Activated T-helper 2 cell treated with anti-CD3 and anti-CD28 coated beads, Interferon-gamma antibody, Interleukin-2, Interleukin-4, amounts not matched to agents 10 μg/mL and 5 μg/mL and 100 μg/mL, durations not matched to agents 14 hours and 24 hours and 36 hours (primary cell): ENCODE results near the gene DNAH6. TPM values are rescaled to one million over a fixed set of nuclear protein-coding genes. Genes with fewer than 3 reads are reported as not detected.

Experiments used
- DNase-seq: peaks from one replicate; pipeline ENCODE4 v3.0.0; 2021; ENCODE audit warnings: low spot score
- H3K27ac Mint-ChIP-seq: one replicate; pipeline ENCODE4 v1.8.0; 2021; ENCODE audit warnings: mixed read lengths
- H3K27me3 Mint-ChIP-seq: one replicate; pipeline ENCODE4 v1.8.0; 2021; ENCODE audit warnings: low read depth, mixed read lengths
- H3K36me3 Mint-ChIP-seq: one replicate; pipeline ENCODE4 v1.8.0; 2021; ENCODE audit warnings: low read depth, mixed read lengths
- H3K4me1 Mint-ChIP-seq: one replicate; pipeline ENCODE4 v1.8.0; 2021; ENCODE audit warnings: low read depth, mixed read lengths
- H3K4me3 Mint-ChIP-seq: one replicate; pipeline ENCODE4 v1.8.0; 2021; ENCODE audit warnings: low read depth, mild to moderate bottlenecking, moderate library complexity, mixed read lengths
- H3K9me3 Mint-ChIP-seq: one replicate; pipeline ENCODE4 v1.8.0; 2021; ENCODE audit warnings: mixed read lengths
- intact Hi-C: fragments of 100-400 bp; cut with micrococcal nuclease; formaldehyde crosslinking; loops from one replicate; pipeline ENCODE4 v1.15.1; 2023
- total RNA-seq: library from RNA; stranded (reverse); gene quantifications from 2 replicates; pipeline ENCODE4 v1.2.3, GENCODE V29; 2022

The DNAH6 gene
- total RNA-seq, 1 donor from 2014 or later, result 0.14 TPM

- Mint-ChIP-seq H3K4me1 (peaks cover 6% of the 10 kb centered on the region), H3K9me3 (peaks cover 14% of the 10 kb centered on the region), H3K27ac (no peak overlapping the region), H3K27me3 (peaks cover 21% of the 10 kb centered on the region), H3K36me3 (no peaks in the 10 kb centered on the region), H3K4me3 (no peak overlapping the region)
- intact Hi-C loops, result no loop called here
- DNase-seq, result no peak
Measured at GRCh38 chr2:84603911-84604310, 87.6 kb downstream of the DNAH6 start.

DNA sequence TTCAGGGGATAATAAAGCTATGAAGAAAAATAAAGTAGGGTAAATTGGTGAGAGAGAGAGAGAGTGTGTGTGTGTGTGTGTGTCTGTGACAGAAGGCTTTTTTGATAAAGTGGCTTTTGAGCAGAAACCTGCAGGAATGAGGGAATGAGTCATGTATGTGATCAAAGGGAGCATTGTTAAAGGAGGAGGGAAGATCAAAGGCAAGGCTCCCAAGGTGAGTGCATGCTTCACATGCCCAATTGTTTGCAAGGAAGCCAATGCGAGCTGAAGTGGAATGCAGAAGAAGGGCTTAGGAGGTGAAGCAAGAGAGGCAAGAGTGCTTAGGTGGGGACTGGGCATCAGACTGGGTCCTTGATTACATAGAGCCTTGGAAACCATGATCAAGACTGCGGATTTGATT lies 96.8 kb downstream of the DNAH6 start:
- Mint-ChIP-seq H3K27me3 (peaks cover 4% of the 10 kb centered on the region), H3K4me3 (no peak overlapping the region), H3K27ac (no peak overlapping the region), H3K36me3 (no peaks in the 10 kb centered on the region), H3K4me1 (peaks cover 4% of the 10 kb centered on the region), H3K9me3 (peaks cover 11% of the 10 kb centered on the region)
- DNase-seq, result no peak
- intact Hi-C loops, result no loop called here

DNA sequence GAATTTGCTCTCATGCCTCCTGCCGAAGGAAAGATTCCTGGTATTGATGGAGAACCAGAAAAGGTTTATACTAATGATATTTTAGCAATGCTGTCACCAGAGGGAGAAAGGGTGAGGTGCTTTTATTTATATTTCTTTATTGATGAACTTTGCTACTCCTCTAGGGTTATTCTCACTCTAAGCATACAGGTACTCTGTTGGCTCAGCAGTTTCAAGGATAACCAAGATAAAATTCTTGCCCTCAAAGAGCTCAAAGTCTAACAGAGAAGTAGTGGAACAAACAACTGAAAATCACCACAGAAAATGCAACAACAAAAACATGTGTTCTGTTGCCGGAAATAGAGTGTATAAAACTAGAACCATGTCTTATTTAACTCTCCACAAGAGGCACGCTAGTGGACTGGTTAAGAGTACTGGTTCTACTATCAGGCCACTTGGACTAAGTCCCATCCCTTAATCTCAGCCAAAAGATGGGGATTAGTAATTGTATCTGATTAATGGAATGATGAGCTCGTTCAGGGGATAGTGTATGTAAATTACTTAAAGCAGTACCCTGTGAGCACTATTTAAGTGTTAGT lies 103.6 kb downstream of the DNAH6 start:
- H3K4me1 Mint-ChIP-seq, result peaks cover 5% of the 10 kb centered on the region
- no peak overlapping the region for H3K4me3 Mint-ChIP-seq
- H3K36me3 Mint-ChIP-seq, result no peaks in the 10 kb centered on the region
- DNase-seq, result no peak
- H3K27ac Mint-ChIP-seq, result no peak overlapping the region
- H3K9me3 Mint-ChIP-seq, result no peaks in the 10 kb centered on the region
- intact Hi-C loops, result no loop called here
- H3K27me3 Mint-ChIP-seq, result peaks cover 2% of the 10 kb centered on the region

- H3K4me1 Mint-ChIP-seq, result peaks cover 6% of the 10 kb centered on the region
- DNase-seq, result no peak
- no peaks in the 10 kb centered on the region for H3K36me3 Mint-ChIP-seq
- no peak overlapping the region for H3K27ac Mint-ChIP-seq
- no peaks in the 10 kb centered on the region for H3K9me3 Mint-ChIP-seq
- intact Hi-C loops, result no loop called here
- no peak overlapping the region for H3K4me3 Mint-ChIP-seq
- peaks cover 16% of the 10 kb centered on the region for H3K27me3 Mint-ChIP-seq
Measured at GRCh38 chr2:84628486-84628885, 112.2 kb downstream of the DNAH6 start.

- no peak overlapping the region for H3K4me3 Mint-ChIP-seq
- H3K9me3 Mint-ChIP-seq, result no peaks in the 10 kb centered on the region
- no peaks in the 10 kb centered on the region for H3K36me3 Mint-ChIP-seq
- no peak for DNase-seq
- peaks cover 6% of the 10 kb centered on the region for H3K4me1 Mint-ChIP-seq
- H3K27me3 Mint-ChIP-seq, result peaks cover 17% of the 10 kb centered on the region
- H3K27ac Mint-ChIP-seq, result no peak overlapping the region
- intact Hi-C loops, result no loop called here
Measured at GRCh38 chr2:84629550-84629949, 113.3 kb downstream of the DNAH6 start.

- Mint-ChIP-seq H3K4me3 (no peak overlapping the region), H3K27ac (no peak overlapping the region)
- DNase-seq, result no peak
Measured at GRCh38 chr2:84631047-84631446, 114.7 kb downstream of the DNAH6 start.

GRCh38 chr2:84631985-84632384 lies 115.7 kb downstream of the DNAH6 start:
- peaks cover 6% of the 10 kb centered on the region for H3K4me1 Mint-ChIP-seq

More at GRCh38 chr2:84631047-84631446, 114.7 kb downstream of the DNAH6 start:
- Mint-ChIP-seq H3K4me1 (peaks cover 6% of the 10 kb centered on the region), H3K9me3 (no peaks in the 10 kb centered on the region), H3K36me3 (no peaks in the 10 kb centered on the region), H3K27me3 (peaks cover 14% of the 10 kb centered on the region)
- intact Hi-C loops, result loop anchor here (1.0 kb wide), 1 partner anchor 136 kb away; no protein-coding TSS in a partner anchor

DNA sequence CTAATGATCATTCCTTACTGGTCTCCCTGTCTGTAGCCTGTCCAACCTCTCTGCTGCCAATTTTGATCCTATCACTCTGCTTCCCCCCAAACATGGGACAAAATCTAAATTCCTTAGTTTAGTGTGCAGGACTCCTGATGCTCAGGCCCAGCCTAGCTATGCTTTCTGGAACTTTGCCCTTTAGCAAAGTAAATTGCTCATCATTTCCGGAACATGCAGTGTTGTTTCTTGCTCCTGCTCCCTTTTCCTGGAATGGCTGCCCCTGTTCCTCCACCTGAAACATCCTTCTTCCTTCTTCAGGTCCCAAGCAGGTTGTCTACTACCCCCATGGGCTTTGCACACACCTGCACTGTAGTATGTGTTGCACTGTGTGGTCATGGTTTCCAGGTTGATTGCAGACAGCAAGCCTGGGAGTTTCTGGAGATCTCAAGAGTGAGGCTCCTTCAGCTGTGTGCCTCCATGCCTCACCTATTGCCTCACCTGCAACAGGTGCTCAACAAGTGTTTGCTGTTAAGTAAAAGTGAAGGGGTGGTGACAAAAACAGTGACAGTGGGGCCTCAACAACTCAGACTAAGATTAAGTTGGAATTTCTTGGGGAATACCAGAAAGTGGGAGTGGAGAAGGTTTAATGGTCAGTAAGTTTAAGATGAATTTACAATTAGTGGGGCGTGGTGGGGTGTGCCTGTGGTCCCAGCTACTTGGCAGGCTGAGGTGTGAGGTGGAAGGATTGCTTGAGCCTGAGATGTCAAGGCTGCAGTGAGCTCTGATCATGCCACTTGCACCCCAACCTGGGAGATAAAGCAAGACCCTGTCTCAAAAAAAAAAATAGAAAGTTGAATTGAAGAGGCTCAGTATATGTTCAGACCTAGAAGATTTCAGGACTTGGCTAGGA lies 120.0 kb downstream of the DNAH6 start:
- no peaks in the 10 kb centered on the region for H3K9me3 Mint-ChIP-seq
- intact Hi-C loops, result no loop called here
- no peaks in the 10 kb centered on the region for H3K36me3 Mint-ChIP-seq
- H3K4me3 Mint-ChIP-seq, result no peak overlapping the region
- H3K27ac Mint-ChIP-seq, result no peak overlapping the region
- DNase-seq, result no peak
- H3K4me1 Mint-ChIP-seq, result peaks cover 4% of the 10 kb centered on the region
- peaks cover 9% of the 10 kb centered on the region for H3K27me3 Mint-ChIP-seq

More at GRCh38 chr2:84631985-84632384, 115.7 kb downstream of the DNAH6 start:
- no peak for DNase-seq
- intact Hi-C loops, result loop anchor here (1.0 kb wide), 1 partner anchor 137 kb away; no protein-coding TSS in a partner anchor
- H3K27me3 Mint-ChIP-seq, result peaks cover 14% of the 10 kb centered on the region
- no peaks in the 10 kb centered on the region for H3K9me3 Mint-ChIP-seq
- no peaks in the 10 kb centered on the region for H3K36me3 Mint-ChIP-seq
- H3K27ac Mint-ChIP-seq, result no peak overlapping the region
- no peak overlapping the region for H3K4me3 Mint-ChIP-seq

GRCh38 chr2:84639751-84640150 lies 123.5 kb downstream of the DNAH6 start:
- no peaks in the 10 kb centered on the region for H3K4me1 Mint-ChIP-seq
- peaks cover 10% of the 10 kb centered on the region for H3K27me3 Mint-ChIP-seq
- H3K27ac Mint-ChIP-seq, result no peak overlapping the region
- DNase-seq, result no peak
- peaks cover 7% of the 10 kb centered on the region for H3K9me3 Mint-ChIP-seq
- no peak overlapping the region for H3K4me3 Mint-ChIP-seq
- intact Hi-C loops, result loop anchor here (10.0 kb wide), 1 partner anchor 245 kb away; the partner anchor contains the start of gene TRABD2A
- H3K36me3 Mint-ChIP-seq, result no peaks in the 10 kb centered on the region

DNA sequence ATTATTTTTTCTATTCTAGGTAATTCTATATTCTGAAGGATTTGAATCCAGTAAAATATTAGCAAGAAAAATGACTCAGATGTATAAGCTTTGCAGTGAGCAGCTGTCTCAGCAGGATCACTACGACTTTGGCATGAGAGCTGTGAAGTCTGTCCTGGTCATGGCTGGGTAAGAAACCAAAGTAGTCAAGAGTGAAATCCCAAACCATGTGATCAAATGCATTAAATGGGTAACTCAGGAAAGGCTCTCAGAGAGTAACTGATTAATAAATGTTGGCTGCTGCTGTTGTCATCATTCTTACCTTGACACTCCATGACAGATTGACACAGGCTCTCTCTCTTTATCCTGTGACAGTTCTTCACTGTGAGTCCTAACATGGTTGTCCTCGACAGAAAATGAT lies 124.1 kb downstream of the DNAH6 start:
- Mint-ChIP-seq H3K9me3 (peaks cover 7% of the 10 kb centered on the region), H3K36me3 (no peaks in the 10 kb centered on the region), H3K4me1 (no peaks in the 10 kb centered on the region), H3K27ac (no peak overlapping the region), H3K4me3 (no peak overlapping the region), H3K27me3 (peaks cover 10% of the 10 kb centered on the region)
- DNase-seq, result no peak
- intact Hi-C loops, result loop anchor here (10.0 kb wide), 1 partner anchor 244 kb away; the partner anchor contains the start of gene TRABD2A

DNA sequence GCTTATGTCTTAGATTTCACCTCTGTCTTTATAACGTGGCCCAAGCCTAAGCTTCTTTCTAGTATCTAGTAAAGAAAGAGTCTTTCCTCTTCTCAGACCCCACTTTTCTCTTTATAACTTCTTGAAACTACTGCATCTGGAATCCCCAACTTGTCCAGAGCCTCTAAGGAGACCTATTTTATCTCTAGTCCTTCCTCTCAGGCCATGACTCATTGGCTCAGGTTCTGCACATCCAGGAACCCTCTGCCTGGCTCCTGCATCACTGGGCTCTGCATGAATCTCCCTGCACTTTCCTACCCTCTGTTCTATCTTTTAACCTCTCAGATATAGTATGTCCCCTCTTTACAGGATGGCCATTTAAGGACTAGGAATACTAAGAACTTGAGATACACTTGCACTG lies 124.7 kb downstream of the DNAH6 start:
- peaks cover 7% of the 10 kb centered on the region for H3K9me3 Mint-ChIP-seq
- H3K27me3 Mint-ChIP-seq, result peaks cover 10% of the 10 kb centered on the region
- H3K36me3 Mint-ChIP-seq, result no peaks in the 10 kb centered on the region
- peaks cover under 1% of the 10 kb centered on the region for H3K4me1 Mint-ChIP-seq
- intact Hi-C loops, result loop anchor here (10.0 kb wide), 1 partner anchor 244 kb away; the partner anchor contains the start of gene TRABD2A
- DNase-seq, result no peak
- H3K27ac Mint-ChIP-seq, result no peak overlapping the region
- no peak overlapping the region for H3K4me3 Mint-ChIP-seq

GRCh38 chr2:84643991-84644390 lies 127.7 kb downstream of the DNAH6 start:
- Mint-ChIP-seq H3K4me1 (peaks cover 21% of the 10 kb centered on the region), H3K9me3 (peaks cover 7% of the 10 kb centered on the region), H3K36me3 (no peaks in the 10 kb centered on the region), H3K27me3 (peaks cover 10% of the 10 kb centered on the region), H3K4me3 (no peak overlapping the region), H3K27ac (no peak overlapping the region)
- DNase-seq, result no peak
- intact Hi-C loops, result loop anchor here (10.0 kb wide), 1 partner anchor 241 kb away; the partner anchor contains the start of gene TRABD2A

DNA sequence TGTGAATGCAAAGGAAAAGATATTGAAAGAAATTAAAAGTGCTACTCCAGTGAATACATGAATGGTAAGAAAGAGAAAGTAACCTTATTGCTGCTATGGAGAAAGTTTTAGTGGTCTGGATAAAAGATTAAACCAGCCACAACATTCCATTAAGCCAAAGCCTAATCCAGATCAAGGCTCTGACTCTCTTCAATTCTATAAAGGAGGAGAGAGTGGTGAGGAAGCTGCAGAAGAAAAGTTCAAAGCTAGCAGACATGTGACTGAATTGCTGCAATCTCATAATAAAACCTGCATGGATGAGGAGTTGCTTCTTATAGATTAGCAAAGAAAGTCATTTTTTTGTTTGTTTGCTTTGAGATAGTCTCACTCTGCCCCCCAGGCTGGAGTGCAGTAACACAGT lies 130.2 kb downstream of the DNAH6 start:
- H3K27me3 Mint-ChIP-seq, result peaks cover 7% of the 10 kb centered on the region
- peaks cover 42% of the 10 kb centered on the region for H3K4me1 Mint-ChIP-seq
- no peak for DNase-seq
- H3K36me3 Mint-ChIP-seq, result no peaks in the 10 kb centered on the region
- intact Hi-C loops, result loop anchor here (10.0 kb wide), 1 partner anchor 238 kb away; the partner anchor contains the start of gene TRABD2A
- H3K4me3 Mint-ChIP-seq, result no peak overlapping the region
- H3K9me3 Mint-ChIP-seq, result peaks cover 7% of the 10 kb centered on the region
- no peak overlapping the region for H3K27ac Mint-ChIP-seq
